Tibial nerve (tissue), 3 donors: ENCODE measurements around the gene LIN28B.

ENCODE experiments used
- POLR2A ChIP-seq, 2 donors: fragments of 450-650 bp; IDR thresholded peaks; one replicate each; pipeline ENCODE4 v1.6.1; 2017; ENCODE audit warnings: antibody characterized with exemption in 2 of 2, mild to moderate bottlenecking in 2 of 2, moderate library complexity in 2 of 2
- TF ChIP-seq, protein P1 (sequence below), 5 experiments: fragments of 200-600 bp in 3 of 5; fragments of 450-650 bp in 2 of 5; sonication (generic) in 3 of 5; IDR thresholded peaks; one replicate each; pipeline ENCODE4 v1.5.1; 2016 to 2019; ENCODE audit warnings: antibody characterized with exemption in 5 of 5, mild to moderate bottlenecking in 3 of 5, moderate library complexity in 2 of 5

DNA sequence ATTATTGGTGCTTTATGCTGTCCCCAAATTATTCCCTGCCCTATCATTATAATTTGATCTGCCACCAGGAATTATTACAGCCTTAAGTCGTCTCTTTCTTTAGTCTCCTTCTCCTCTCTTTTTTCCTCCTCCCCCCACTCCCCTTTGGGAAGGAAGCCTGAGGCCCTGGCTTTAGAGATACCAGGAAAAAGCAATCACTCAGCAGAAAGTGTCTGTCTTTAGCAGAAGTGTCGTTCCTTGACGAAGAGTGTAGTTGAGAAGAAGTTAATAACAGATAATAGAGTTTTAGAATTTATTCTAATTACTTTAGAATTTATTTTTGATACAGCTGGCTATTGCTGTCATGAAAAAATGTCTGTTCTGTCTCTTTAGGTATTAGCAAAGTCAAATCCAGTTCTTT lies 16.5 kb downstream of the LIN28B start:
- TF ChIP-seq, protein P1, sequence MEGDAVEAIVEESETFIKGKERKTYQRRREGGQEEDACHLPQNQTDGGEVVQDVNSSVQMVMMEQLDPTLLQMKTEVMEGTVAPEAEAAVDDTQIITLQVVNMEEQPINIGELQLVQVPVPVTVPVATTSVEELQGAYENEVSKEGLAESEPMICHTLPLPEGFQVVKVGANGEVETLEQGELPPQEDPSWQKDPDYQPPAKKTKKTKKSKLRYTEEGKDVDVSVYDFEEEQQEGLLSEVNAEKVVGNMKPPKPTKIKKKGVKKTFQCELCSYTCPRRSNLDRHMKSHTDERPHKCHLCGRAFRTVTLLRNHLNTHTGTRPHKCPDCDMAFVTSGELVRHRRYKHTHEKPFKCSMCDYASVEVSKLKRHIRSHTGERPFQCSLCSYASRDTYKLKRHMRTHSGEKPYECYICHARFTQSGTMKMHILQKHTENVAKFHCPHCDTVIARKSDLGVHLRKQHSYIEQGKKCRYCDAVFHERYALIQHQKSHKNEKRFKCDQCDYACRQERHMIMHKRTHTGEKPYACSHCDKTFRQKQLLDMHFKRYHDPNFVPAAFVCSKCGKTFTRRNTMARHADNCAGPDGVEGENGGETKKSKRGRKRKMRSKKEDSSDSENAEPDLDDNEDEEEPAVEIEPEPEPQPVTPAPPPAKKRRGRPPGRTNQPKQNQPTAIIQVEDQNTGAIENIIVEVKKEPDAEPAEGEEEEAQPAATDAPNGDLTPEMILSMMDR (IDR thresholded peaks at IDR 0.05), result no peak
- no peak for TF ChIP-seq POLR2A (IDR thresholded peaks at IDR 0.05)
